ENCODE results near the gene B3GALT4.

DNA sequence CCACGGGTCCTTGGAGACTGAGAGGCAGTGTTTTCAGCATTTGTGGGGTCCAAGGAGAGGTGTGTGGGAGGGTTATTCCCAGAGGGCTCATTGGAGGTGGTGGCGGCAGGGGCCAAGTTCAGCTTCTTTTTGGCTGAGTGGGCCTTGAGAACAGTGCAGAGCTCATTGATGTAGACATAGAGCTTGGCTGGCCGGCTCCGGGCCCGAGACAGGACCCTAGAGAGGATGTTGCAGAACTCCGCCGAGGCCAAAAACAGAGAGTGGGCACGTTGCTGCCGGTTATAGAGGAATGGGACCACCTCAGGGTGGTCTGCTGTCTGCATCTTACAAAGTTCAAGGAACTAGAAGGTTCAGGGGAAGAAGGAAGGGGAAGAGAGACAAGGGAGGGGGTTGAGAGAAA is 44.3 kb downstream of the B3GALT4 start:
- TF ChIP-seq, protein P1, sequence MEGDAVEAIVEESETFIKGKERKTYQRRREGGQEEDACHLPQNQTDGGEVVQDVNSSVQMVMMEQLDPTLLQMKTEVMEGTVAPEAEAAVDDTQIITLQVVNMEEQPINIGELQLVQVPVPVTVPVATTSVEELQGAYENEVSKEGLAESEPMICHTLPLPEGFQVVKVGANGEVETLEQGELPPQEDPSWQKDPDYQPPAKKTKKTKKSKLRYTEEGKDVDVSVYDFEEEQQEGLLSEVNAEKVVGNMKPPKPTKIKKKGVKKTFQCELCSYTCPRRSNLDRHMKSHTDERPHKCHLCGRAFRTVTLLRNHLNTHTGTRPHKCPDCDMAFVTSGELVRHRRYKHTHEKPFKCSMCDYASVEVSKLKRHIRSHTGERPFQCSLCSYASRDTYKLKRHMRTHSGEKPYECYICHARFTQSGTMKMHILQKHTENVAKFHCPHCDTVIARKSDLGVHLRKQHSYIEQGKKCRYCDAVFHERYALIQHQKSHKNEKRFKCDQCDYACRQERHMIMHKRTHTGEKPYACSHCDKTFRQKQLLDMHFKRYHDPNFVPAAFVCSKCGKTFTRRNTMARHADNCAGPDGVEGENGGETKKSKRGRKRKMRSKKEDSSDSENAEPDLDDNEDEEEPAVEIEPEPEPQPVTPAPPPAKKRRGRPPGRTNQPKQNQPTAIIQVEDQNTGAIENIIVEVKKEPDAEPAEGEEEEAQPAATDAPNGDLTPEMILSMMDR (IDR thresholded peaks at IDR 0.05) = no peak
- TF ChIP-seq POLR2A (IDR thresholded peaks at IDR 0.05) = no peak

Data from adrenal gland (tissue), 5 donors.